Measurements from ENCODE around the gene MAOA. TPM values are rescaled to one million over a fixed set of nuclear protein-coding genes. Genes with fewer than 3 reads are reported as not detected.
"Not testable (repeated sequence)": the region's sequence is repeated elsewhere in the genome, so short reads cannot be mapped to it uniquely, and the experiment has no call there.

Gene MAOA
- total RNA-seq, 3 donors from 2014 or later, result 1.2 to 5.8 (median 2.7) TPM

GRCh38 chrX:43644124-43644701 is 11.9 kb upstream of the MAOA start:
- Mint-ChIP-seq H3K36me3 (ENCODE audit: insufficient read depth) (no peaks in the 10 kb centered on the region), H3K27me3 (ENCODE audit: low read depth) (no peaks in the 10 kb centered on the region), H3K9me3 (no peaks in the 10 kb centered on the region), H3K4me3 (no peak overlapping the region), H3K4me1 (ENCODE audit: low read depth) (no peaks in the 10 kb centered on the region)
- DNase-seq (no peak), ATAC-seq (peak; percentile 18)

GRCh38 chrX:43646800-43647199 is 9.3 kb upstream of the MAOA start:
- no peak for ATAC-seq
- no peaks in the 10 kb centered on the region for H3K27me3 Mint-ChIP-seq (ENCODE audit: low read depth)
- no peak for DNase-seq
- H3K9me3 Mint-ChIP-seq, result no peaks in the 10 kb centered on the region
- H3K36me3 Mint-ChIP-seq (ENCODE audit: insufficient read depth), result no peaks in the 10 kb centered on the region
- no peak overlapping the region for H3K4me3 Mint-ChIP-seq
- no peaks in the 10 kb centered on the region for H3K4me1 Mint-ChIP-seq (ENCODE audit: low read depth)

GRCh38 chrX:43654431-43655150 is 1.5 kb upstream of the MAOA start:
- Mint-ChIP-seq H3K36me3 (ENCODE audit: insufficient read depth) (no peaks in the 10 kb centered on the region), H3K4me3 (peak overlapping the region; percentile 86), H3K9me3 (no peaks in the 10 kb centered on the region), H3K4me1 (ENCODE audit: low read depth) (peaks cover 10% of the 10 kb centered on the region), H3K27me3 (ENCODE audit: low read depth) (peaks cover 10% of the 10 kb centered on the region)
- DNase-seq (peak; percentile 79), ATAC-seq (peak; percentile 98 to 99)

GRCh38 chrX:43655151-43656004 is 721 bp upstream of the MAOA start:
- Mint-ChIP-seq H3K4me3 (peak overlapping the region; percentile 86), H3K27me3 (ENCODE audit: low read depth) (peaks cover 10% of the 10 kb centered on the region), H3K9me3 (no peaks in the 10 kb centered on the region), H3K4me1 (ENCODE audit: low read depth) (peaks cover 10% of the 10 kb centered on the region), H3K36me3 (ENCODE audit: insufficient read depth) (no peaks in the 10 kb centered on the region)
- ATAC-seq (peak; percentile 40 to 51), DNase-seq (no peak)

GRCh38 chrX:43657671-43658070 is 1.6 kb downstream of the MAOA start:
- H3K4me1 Mint-ChIP-seq (ENCODE audit: low read depth), result peaks cover 10% of the 10 kb centered on the region
- no peaks in the 10 kb centered on the region for H3K36me3 Mint-ChIP-seq (ENCODE audit: insufficient read depth)
- DNase-seq (no peak), ATAC-seq (no peak)
- no peak overlapping the region for H3K4me3 Mint-ChIP-seq
- H3K27me3 Mint-ChIP-seq (ENCODE audit: low read depth), result peaks cover 9% of the 10 kb centered on the region
- no peaks in the 10 kb centered on the region for H3K9me3 Mint-ChIP-seq

GRCh38 chrX:43661521-43662240 is 5.6 kb downstream of the MAOA start:
- H3K36me3 Mint-ChIP-seq (ENCODE audit: insufficient read depth), result no peaks in the 10 kb centered on the region
- H3K4me1 Mint-ChIP-seq (ENCODE audit: low read depth), result no peaks in the 10 kb centered on the region
- H3K4me3 Mint-ChIP-seq, result no peak overlapping the region
- ATAC-seq, result no peak
- DNase-seq, result no peak
- no peaks in the 10 kb centered on the region for H3K9me3 Mint-ChIP-seq
- peaks cover 13% of the 10 kb centered on the region for H3K27me3 Mint-ChIP-seq (ENCODE audit: low read depth)

GRCh38 chrX:43663173-43663572 is 7.1 kb downstream of the MAOA start:
- Mint-ChIP-seq H3K4me1 (ENCODE audit: low read depth) (no peaks in the 10 kb centered on the region), H3K4me3 (no peak overlapping the region), H3K36me3 (ENCODE audit: insufficient read depth) (no peaks in the 10 kb centered on the region), H3K9me3 (no peaks in the 10 kb centered on the region), H3K27me3 (ENCODE audit: low read depth) (peaks cover 15% of the 10 kb centered on the region)
- no peak for ATAC-seq
- no peak for DNase-seq

GRCh38 chrX:43664258-43664657 is 8.2 kb downstream of the MAOA start:
- no peaks in the 10 kb centered on the region for H3K4me1 Mint-ChIP-seq (ENCODE audit: low read depth)
- H3K9me3 Mint-ChIP-seq, result no peaks in the 10 kb centered on the region
- no peaks in the 10 kb centered on the region for H3K36me3 Mint-ChIP-seq (ENCODE audit: insufficient read depth)
- H3K27me3 Mint-ChIP-seq (ENCODE audit: low read depth), result peaks cover 15% of the 10 kb centered on the region
- ATAC-seq, result no peak
- no peak for DNase-seq
- H3K4me3 Mint-ChIP-seq, result no peak overlapping the region

- H3K36me3 Mint-ChIP-seq (ENCODE audit: insufficient read depth), result no peaks in the 10 kb centered on the region
- ATAC-seq, result no peak
- peaks cover 15% of the 10 kb centered on the region for H3K27me3 Mint-ChIP-seq (ENCODE audit: low read depth)
- no peaks in the 10 kb centered on the region for H3K9me3 Mint-ChIP-seq
- no peak for DNase-seq
- H3K4me3 Mint-ChIP-seq, result no peak overlapping the region
- no peaks in the 10 kb centered on the region for H3K4me1 Mint-ChIP-seq (ENCODE audit: low read depth)
Observed at GRCh38 chrX:43664708-43665107, 8.6 kb downstream of the MAOA start.

- Mint-ChIP-seq H3K9me3 (no peaks in the 10 kb centered on the region), H3K4me1 (ENCODE audit: low read depth) (no peaks in the 10 kb centered on the region), H3K4me3 (no peak overlapping the region), H3K27me3 (ENCODE audit: low read depth) (peaks cover 15% of the 10 kb centered on the region), H3K36me3 (ENCODE audit: insufficient read depth) (no peaks in the 10 kb centered on the region)
- peak; percentile 38 to 53 for ATAC-seq
- DNase-seq, result no peak
Observed at GRCh38 chrX:43666311-43666912, 10.3 kb downstream of the MAOA start.

- ATAC-seq; H3K27me3 Mint-ChIP-seq (ENCODE audit: low read depth); H3K4me3 Mint-ChIP-seq; DNase-seq; H3K36me3 Mint-ChIP-seq (ENCODE audit: insufficient read depth); H3K9me3 Mint-ChIP-seq; H3K4me1 Mint-ChIP-seq (ENCODE audit: low read depth): not testable (repeated sequence)
Observed at GRCh38 chrX:43675965-43676628, 20.0 kb downstream of the MAOA start.

GRCh38 chrX:43676971-43677572 is 21.0 kb downstream of the MAOA start:
- Mint-ChIP-seq H3K4me3 (no peak overlapping the region), H3K36me3 (ENCODE audit: insufficient read depth) (no peaks in the 10 kb centered on the region), H3K9me3 (no peaks in the 10 kb centered on the region), H3K4me1 (ENCODE audit: low read depth) (peaks cover 3% of the 10 kb centered on the region), H3K27me3 (ENCODE audit: low read depth) (no peaks in the 10 kb centered on the region)
- ATAC-seq, result no peak
- DNase-seq, result no peak

GRCh38 chrX:43677993-43678392 is 21.9 kb downstream of the MAOA start:
- no peaks in the 10 kb centered on the region for H3K36me3 Mint-ChIP-seq (ENCODE audit: insufficient read depth)
- ATAC-seq, result no peak
- no peaks in the 10 kb centered on the region for H3K27me3 Mint-ChIP-seq (ENCODE audit: low read depth)
- H3K4me1 Mint-ChIP-seq (ENCODE audit: low read depth), result peaks cover 3% of the 10 kb centered on the region
- H3K4me3 Mint-ChIP-seq, result no peak overlapping the region
- H3K9me3 Mint-ChIP-seq, result no peaks in the 10 kb centered on the region
- no peak for DNase-seq

All from activated T-cell treated with anti-CD3 and anti-CD28 coated beads, Interleukin-2, amount 50 U/mL, for 4 hours (primary cell).